NCI-H748 (cell line): ENCODE results near the gene FFAR2.
"Not testable (repeated sequence)": the region's sequence is repeated elsewhere in the genome, so short reads cannot be mapped to it uniquely, and the experiment has no call there.

Experiments
- DNase-seq: peaks from one replicate; lab custom pipeline; 2025; ENCODE audit not compliant: unreplicated experiment; lab: John Stamatoyannopoulos, UW

Gene FFAR2

DNA sequence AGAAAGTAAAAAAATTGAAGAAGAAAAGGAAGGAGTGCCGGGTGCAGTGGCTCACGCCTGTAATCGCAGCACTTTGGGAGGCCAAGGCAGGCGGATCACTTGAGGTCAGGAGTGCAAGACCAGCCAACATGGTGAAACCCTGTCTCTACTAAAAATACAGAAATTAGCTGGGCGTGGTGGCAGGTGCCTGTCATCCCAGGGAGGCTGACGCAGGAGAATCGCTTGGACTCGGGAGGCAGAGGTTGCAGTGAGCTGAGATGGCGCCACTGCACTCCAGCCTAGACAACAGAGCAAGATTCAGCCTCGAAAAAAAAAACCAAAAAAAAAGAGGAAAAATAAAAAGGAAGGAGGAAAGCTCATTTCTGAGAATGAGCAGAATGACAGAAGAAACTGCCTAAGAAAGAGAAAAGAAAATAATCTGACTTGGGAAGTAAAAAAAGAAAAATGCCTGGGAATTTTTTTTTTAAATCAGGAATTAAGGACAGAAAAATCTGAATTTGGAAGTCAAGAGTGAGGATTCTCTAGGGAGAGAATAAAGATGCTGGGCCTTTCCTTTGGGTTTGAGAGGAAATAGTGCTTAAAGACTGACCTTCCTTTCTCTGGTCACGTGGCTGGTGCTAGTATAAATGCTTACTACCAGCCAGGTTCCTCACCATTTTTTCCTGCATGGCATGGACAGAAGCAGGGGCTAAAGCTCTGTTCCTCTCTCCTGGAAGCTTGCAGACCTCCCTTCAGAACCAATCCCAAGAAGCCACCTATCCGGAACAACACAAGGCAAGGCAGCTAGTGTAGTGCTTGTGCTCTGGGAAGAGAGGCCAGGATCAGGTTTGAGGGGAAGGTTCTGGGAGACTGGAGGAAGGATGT, at the start of gene FFAR2:
FFAR2 (plus strand) TSS at position 652 of the 864 bp plus-strand sequence. CDS start 1,458 bp downstream, outside the sequence.
- DNase-seq = no peak

GRCh38 chr19:35398570-35398969, 49.5 kb upstream of the FFAR2 start:
- DNase-seq = no peak

DNA sequence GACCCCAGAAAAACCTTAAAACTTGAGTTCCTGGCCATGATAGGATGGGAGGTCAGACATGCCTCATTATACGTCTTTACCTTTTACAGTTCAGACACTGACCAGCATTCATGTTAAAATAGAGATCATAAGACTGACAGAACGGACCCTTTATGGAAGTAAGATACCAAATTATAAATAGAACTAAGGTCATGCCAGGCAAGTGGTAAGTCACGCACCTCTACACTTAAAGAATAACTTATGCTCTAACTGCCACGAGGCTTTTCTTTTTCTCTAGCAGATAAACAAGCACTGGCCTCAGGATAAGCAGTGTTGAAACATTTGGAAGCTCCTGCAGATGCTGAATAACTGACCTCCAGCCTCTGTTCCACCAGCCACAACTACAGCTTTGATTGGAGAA, 48.8 kb upstream of the FFAR2 start:
- DNase-seq = no peak

DNA sequence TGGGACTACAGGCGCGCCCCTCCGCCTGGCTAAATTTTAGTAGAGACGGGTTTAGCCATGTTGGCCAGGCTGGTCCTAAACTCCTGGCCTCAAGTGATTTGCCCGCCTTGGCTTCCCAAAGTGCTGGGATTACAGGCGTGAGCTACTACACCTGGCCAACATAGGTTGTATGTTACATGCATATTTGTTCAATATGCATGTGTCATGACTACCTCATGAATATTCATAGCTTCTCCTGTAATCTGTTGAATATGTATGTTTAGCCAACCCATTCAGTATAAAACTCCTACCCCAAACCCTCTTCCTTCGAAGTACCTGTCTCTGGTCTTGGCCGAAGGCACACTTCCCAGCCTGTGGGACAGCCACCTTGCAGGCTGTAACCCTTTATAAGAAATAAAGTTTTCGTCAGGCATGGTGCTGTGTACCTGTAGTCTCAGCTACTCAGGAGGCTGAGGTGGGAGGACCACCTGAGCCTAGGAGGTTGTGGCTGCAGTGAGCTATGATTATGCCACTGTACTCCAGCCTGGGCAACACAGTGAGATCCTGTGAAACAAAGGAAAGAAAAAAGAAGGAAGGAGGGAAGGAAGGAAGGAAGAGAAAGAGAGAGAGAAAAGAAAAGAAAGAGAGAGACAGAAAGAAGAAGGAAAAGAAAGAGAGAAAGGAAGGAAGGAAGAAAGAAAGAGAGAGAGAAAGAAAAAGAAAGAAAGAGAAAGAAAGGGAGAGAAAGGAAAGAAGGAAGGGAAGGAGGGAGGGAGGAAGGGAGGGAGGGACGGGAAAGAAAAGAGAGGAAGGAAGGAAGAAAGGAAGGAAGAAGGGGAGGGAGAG, 47.9 kb upstream of the FFAR2 start:
- no peak for DNase-seq

- DNase-seq = no peak
Observed at GRCh38 chr19:35400773-35401100, 47.3 kb upstream of the FFAR2 start.

DNA sequence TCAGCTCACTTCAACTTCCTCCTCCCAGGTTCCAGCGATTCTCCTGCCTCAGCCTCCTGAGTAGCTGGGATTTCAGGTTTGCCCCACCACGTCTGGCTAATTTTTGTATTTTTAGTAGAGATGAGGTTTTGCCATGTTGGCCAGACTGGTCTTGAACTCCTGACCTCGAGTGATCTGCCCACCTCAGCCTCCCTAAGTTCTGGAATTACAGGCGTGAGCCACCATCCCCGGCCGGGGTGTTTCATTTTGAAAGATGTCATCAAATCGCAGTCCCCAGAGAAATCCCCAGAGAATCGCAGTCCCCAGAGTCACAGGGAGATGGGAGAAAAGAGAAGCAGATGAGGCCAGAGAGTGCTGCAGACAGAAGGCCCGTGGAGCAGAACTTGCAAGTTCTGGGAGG, 46.6 kb upstream of the FFAR2 start:
- DNase-seq = not testable (repeated sequence)

GRCh38 chr19:35403116-35403760, 44.8 kb upstream of the FFAR2 start:
- no peak for DNase-seq

- no peak for DNase-seq
Observed at GRCh38 chr19:35404879-35405622, 43.0 kb upstream of the FFAR2 start.

DNA sequence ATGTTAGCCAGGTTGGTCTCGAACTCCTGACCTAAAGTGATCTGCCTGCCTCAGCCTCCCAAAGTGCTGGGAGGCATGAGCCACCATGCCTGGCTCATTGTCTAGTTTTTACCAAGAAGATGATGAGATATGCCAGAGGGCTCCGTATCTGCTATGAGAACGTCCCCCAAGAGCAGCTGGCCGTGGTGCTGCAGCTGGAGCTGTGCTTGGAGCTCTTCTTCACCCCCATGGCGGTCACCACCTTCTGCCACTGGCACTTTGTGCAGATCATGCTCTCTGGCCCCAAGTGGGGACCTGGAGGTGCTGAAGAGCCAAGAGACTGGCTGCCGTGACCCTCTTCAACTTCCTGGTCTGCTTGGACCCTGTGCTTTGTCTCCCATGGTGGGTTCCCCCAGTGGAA, 40.4 kb upstream of the FFAR2 start:
- no peak for DNase-seq

DNA sequence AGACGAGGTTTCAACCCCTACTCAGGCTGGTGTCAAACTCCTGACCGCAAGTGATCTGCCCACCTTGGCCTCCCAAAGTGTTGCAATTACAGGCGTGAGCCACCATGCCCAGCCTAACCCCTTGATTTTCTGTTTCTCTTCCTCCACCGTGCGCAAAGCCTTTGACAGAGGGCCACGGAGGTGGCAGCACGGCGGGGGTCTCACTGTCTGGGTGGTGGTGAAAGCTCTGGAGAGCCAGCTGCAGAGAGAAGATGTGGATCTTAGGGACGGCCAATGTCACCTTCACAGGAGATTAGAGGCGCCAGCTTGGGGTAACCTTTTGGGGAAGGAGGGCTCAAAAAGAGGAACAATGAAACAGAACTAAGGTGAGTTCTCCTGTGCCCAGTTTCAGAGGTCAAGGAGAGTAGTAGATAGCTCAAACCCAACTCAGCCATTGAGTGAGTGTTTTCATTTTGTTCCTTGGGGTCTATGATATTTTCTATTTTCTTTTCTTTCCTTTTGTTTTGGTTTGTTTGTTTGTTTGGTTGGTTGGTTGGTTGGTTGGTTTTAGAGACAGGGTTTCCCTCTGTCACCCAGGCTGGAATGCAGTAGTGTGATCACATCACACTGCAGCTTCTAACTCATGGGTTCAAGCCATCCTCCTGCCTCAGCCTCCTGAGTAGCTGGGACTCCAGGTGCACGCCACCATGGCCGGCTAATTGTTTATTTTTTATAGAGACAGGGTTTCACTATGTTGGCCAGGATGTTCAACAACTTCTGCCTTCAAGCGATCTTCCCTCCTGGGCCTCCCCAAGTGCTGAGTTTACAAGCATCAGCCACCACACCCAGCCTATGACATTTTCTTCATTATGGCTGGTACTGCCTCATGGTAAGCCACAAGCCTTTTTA, 39.5 kb upstream of the FFAR2 start:
- DNase-seq = no peak

GRCh38 chr19:35409191-35409590, 38.9 kb upstream of the FFAR2 start:
- DNase-seq = no peak

GRCh38 chr19:35410487-35410886, 37.6 kb upstream of the FFAR2 start:
- no peak for DNase-seq

DNA sequence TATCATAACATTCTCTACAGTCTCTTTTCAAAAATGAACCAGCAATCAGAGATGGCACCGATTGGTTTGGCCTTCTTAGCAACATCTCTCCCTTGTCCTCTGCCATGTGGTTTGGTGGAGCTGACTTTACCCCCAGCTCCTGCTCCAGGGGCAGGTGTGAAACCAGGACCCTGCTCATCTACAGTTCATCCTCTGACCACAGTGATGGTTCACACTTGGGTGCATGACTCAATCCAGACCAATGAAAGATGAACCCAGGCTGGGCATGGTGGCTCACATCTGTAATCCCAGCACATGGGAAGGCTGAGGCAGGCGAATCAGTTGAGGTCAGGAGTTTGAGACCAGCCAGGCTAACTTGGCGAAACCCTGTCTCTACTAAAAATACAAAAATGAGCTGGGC, 33.6 kb upstream of the FFAR2 start:
- DNase-seq = no peak

DNA sequence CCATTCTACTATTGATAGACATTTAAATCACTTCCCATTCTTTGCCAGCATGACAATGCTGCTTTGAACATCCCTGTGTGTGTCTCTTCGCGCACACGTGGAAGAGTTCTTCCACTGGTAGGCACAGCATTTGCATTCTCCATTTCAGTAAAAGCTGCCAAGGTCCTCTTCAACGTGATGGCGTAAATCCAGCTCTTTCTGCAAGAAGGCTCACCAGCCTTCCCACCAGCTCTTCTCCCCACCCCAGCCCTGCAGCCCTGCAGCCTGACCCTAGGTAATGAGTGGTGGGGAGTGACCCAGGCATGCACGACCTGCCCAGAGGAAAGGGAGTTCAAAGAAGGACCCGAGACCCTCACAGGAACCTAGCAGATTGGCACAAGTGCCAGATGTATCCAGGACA, 31.7 kb upstream of the FFAR2 start:
- DNase-seq = no peak

DNA sequence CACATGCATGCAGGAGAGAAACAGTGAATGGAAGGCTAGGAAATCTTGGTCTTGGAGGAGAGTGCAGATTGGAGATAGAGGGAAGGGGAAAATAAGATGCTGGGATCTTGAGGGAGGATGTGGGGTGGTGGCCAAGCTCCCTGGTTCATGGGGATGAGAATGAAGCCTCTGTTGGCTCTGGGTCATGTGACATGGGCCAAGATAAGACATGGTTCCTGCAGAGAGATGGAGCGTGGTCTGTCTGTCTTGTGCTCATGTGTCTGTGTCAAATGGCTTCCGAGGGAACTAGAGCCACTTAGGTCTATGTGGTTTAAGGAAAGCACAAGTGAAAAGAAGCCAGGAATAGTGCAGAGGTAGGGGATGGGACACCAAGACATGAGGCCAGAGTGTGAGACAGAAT, 30.8 kb upstream of the FFAR2 start:
- no peak for DNase-seq

DNA sequence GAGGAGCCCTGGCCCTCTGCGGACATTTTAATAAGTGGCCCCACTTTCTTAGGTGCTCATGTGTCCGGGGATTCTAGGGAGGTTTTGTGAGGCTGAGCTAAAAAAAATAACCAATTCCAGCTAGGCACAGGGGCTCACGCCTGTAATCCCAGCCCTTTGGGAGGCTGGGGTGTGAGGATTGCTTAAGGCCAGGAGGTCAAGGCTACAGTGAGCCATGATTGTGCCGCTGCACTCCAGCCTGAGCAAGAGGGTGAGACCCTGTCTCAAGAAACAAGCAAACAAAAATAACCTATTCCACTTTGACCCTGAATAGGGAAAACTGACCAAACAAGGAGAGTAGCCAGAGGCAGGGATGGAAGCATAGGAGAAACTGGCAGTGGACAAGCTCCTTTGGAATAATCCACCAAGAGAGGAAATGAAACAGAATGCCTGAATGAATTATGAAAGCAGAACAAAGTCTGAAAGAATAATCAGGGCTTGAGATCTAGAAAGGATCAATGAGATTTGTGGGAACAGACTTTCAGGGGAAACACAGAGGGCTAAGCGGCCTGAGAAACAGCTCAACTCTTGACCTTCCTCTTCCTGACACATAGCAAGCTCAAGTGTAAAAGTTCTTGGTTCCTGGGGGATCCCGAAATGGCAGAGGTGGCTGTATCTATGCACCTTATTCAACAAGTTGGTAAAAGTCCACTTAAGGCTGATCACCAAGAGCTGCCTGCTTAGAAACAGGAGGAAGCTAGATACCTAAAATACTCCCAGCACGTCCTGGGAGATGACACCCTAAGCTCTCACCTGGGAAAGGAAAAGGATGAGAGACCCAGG, 30.1 kb upstream of the FFAR2 start:
- DNase-seq = no peak

- DNase-seq = no peak
Observed at GRCh38 chr19:35419046-35419445, 29.0 kb upstream of the FFAR2 start.

GRCh38 chr19:35419805-35420204, 28.3 kb upstream of the FFAR2 start:
- DNase-seq = no peak

DNA sequence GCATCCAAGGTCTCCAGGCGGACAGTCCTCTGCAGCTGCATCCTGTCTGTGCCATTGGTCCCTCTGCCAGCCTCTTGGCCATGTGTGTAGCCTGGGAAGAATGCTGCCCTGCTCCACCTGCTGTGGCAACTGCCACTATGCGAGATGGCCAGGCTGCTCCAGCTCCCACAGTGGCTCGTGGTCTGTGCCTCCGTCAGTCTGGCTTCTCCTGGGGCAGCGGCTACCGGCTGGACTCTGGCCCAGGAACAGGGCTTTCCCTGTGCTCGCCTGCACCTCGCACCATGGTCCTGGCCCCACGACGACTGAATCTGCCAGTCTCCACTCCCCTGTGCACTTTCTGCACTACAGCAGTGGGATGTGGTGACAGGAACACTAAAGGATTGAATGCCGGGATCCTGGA, 26.7 kb upstream of the FFAR2 start:
- DNase-seq = no peak
